HepG2 (cell line): ENCODE data around the gene NEK5. TPM values are rescaled to one million over a fixed set of nuclear protein-coding genes. Genes with fewer than 3 reads are reported as not detected.
"Not testable (repeated sequence)": the region's sequence is repeated elsewhere in the genome, so short reads cannot be mapped to it uniquely, and the experiment has no call there.

Source experiments
- ATAC-seq: fragments of 200-7000 bp; cut with Tn5 transposase; 3 replicates; pipeline ENCODE4 v1.9.1; 2020; ENCODE audit warnings: mild to moderate bottlenecking, moderate library complexity
- BruUV-seq: library from RNA; stranded (reverse); fragments of 400-500 nt; replicated peaks from 2 replicates; lab custom pipeline; 2021; lab: Mats Ljungman, UMichigan
- CTCF ChIA-PET: fragments of 300-600 bp; formaldehyde crosslinking; extraction: SDS; loops from one replicate; lab custom pipeline; 2021; ENCODE audit warnings: low total read pairs, inconsistent platforms, low intra/inter-chr PET ratio; lab: Yijun Ruan, JAX
- POLR2A ChIA-PET: fragments of 350-600 bp; sonication (Branson Sonifier 250); formaldehyde crosslinking; loops from one replicate; lab custom pipeline; 2020; ENCODE audit warnings: antibody characterized with exemption, inconsistent platforms; lab: Yijun Ruan, JAX
- DNase-seq: peaks from one replicate; pipeline ENCODE4 v3.0.0-alpha.2; 2015; ENCODE audit warnings: low spot score
- FAIRE-seq: peaks from 3 replicates; lab custom pipeline; 2011; peaks lifted over from hg19 to GRCh38; lab: Jason Lieb, UNC
- H2AFZ ChIP-seq: one replicate; pipeline ENCODE4 v1.6.1; 2011; ENCODE audit warnings: low read length, inconsistent platforms
- H3K27ac ChIP-seq: fragments of 300-600 bp; 3 replicates; pipeline ENCODE4 v1.8.0; 2011; ENCODE audit warnings: mixed run types, mild to moderate bottlenecking, mixed read lengths, low read length, inconsistent platforms; ENCODE audit not compliant: insufficient read depth; ENCODE audit errors: extremely low read length
- H3K27me3 ChIP-seq, 2 experiments: fragments of 200-600 bp in 1 of 2; 2 replicates in 1 of 2; 3 replicates in 1 of 2; pipeline versions ENCODE4 v1.6.0 to v1.8.0; 2011; ENCODE audit warnings: low read length in 2 of 2, mild to moderate bottlenecking in 2 of 2, moderate library complexity in 2 of 2, inconsistent platforms in 1 of 2; ENCODE audit not compliant: insufficient read depth in 2 of 2, control insufficient read depth in 1 of 2
- H3K36me3 ChIP-seq, 2 experiments: fragments of 200-600 bp in 1 of 2; replicated peaks in 1 of 2; 2 replicates in 1 of 2; 3 replicates in 1 of 2; pipeline versions ENCODE4 v1.5.1 to v1.8.0; 2011; ENCODE audit warnings: low read length in 2 of 2, inconsistent platforms in 1 of 2; ENCODE audit not compliant: insufficient read depth in 2 of 2, control insufficient read depth in 1 of 2
- H3K4me1 ChIP-seq: 2 replicates; pipeline ENCODE4 v1.5.1; 2012; ENCODE audit warnings: low read length, inconsistent platforms; ENCODE audit not compliant: insufficient read depth
- H3K4me2 ChIP-seq: 2 replicates; pipeline ENCODE4 v1.6.0; 2011; ENCODE audit warnings: low read depth, low read length, inconsistent platforms
- H3K4me3 ChIP-seq, 3 experiments: fragments of 200-600 bp in 1 of 3; sonication (generic), shearing (Covaris generic) in 1 of 3; replicated peaks in 1 of 3; 2 replicates each; pipeline ENCODE4 v1.5.1; 2011 to 2016; ENCODE audit warnings: low read length in 3 of 3, inconsistent platforms in 2 of 3, low read depth in 2 of 3, mild to moderate bottlenecking in 2 of 3, control low read depth in 1 of 3, mixed read lengths in 1 of 3; ENCODE audit not compliant: insufficient read depth in 1 of 3
- H3K79me2 ChIP-seq: one replicate; pipeline ENCODE4 v1.6.1; 2011; ENCODE audit warnings: low read length, inconsistent platforms; ENCODE audit not compliant: insufficient read depth
- H3K9ac ChIP-seq: 2 replicates; pipeline ENCODE4 v1.6.0; 2011; ENCODE audit warnings: mild to moderate bottlenecking, low read depth, low read length, inconsistent platforms; ENCODE audit not compliant: insufficient read depth
- H3K9me3 ChIP-seq: 2 replicates; pipeline ENCODE4 v1.5.1; 2012; ENCODE audit warnings: mild to moderate bottlenecking, low read length
- H4K20me1 ChIP-seq: 2 replicates; pipeline ENCODE4 v1.6.0; 2011; ENCODE audit warnings: inconsistent platforms, mild to moderate bottlenecking, low read length, moderate library complexity; ENCODE audit not compliant: insufficient read depth
- ARID5B ChIP-seq: IDR thresholded peaks from 2 replicates; pipeline ENCODE4 v1.4.0; 2020; ENCODE audit warnings: mild to moderate bottlenecking, missing genetic modification reagents
- E2F2 ChIP-seq: sonication (generic); formaldehyde crosslinking; IDR thresholded peaks from 2 replicates; pipeline ENCODE4 v1.4.0; 2020; ENCODE audit warnings: missing genetic modification reagents, borderline replicate concordance
- ELF3 ChIP-seq: IDR thresholded peaks from 2 replicates; pipeline ENCODE4 v1.6.1; 2016; ENCODE audit warnings: missing genetic modification reagents, missing compliant biosample characterization
- SAP130 ChIP-seq: IDR thresholded peaks from 2 replicates; pipeline ENCODE4 v1.6.1; 2016; ENCODE audit warnings: low read depth
- TEAD3 ChIP-seq: optimal IDR thresholded peaks from 2 replicates; pipeline ENCODE3; 2016; ENCODE audit warnings: borderline replicate concordance
- WGBS: methylation state at CpG from one replicate; pipeline ENCODE4 v1.1.6; 2017; ENCODE audit warnings: low lambda C conversion rate; 5-methylcytosine and 5-hydroxymethylcytosine counted together
- in situ Hi-C: cut with HindIII; loops from 2 replicates; pipeline ENCODE4 v1.10.0; 2017; ENCODE audit warnings: low pct_unique_long_range_greater_than_20kb; ENCODE audit not compliant: extremely low pct_ligation_motif_present
- intact Hi-C: fragments of 100-400 bp; cut with micrococcal nuclease; formaldehyde crosslinking; loops from one replicate; pipeline ENCODE4 v1.10.0; 2022; ENCODE audit not compliant: unreplicated experiment
- polyA plus RNA-seq, 8 experiments: library from polyadenylated mRNA; depleted of rRNA in 3 of 8; stranded (reverse) in 7 of 8; unstranded in 1 of 8; fragments of >200 nt; fragmentation: Illumina TruSeq in 4 of 8; extraction: Trizol in 4 of 8; gene quantifications; 2 replicates each; pipeline versions ENCODE4 v1.2.1 to v1.2.3, GENCODE V29; 2011 to 2016; ENCODE audit warnings: low read depth in 4 of 8, missing spikeins in 1 of 8, mixed read lengths in 1 of 8; ENCODE audit not compliant: insufficient read depth in 1 of 8
- total RNA-seq, 5 experiments: library from RNA; depleted of rRNA; stranded (reverse); fragments of >200 nt; fragmentation: Illumina TruSeq; extraction: Trizol; gene quantifications; 2 replicates each; pipeline ENCODE4 v1.2.3, GENCODE V29; 2016; ENCODE audit warnings: low read depth in 1 of 5

The NEK5 gene
- total and polyA plus RNA-seq, 2 of the 13 experiments (the other 11 are each of a cell fraction or from before 2014, with no cell fraction given) = 0.12 to 0.22 TPM

GRCh38 chr13:52164989-52165388, 36.1 kb upstream of the NEK5 start (continued):
- TF ChIP-seq SAP130 (peak; percentile 46), E2F2 (CRISPR knock-in tag) (no peak), ARID5B (CRISPR knock-in tag) (peak; percentile 30; the same call in 1 of the 2 replicates), TEAD3 (CRISPR knock-in tag) (peak; percentile 26), ELF3 (CRISPR knock-in tag) (peak; percentile 43; the same call in 1 of the 2 replicates)

GRCh38 chr13:52163878-52164277, 35.0 kb upstream of the NEK5 start:
- CTCF ChIA-PET, FAIRE-seq, in situ Hi-C loops, H3K4me3 ChIP-seq, H2AFZ ChIP-seq, H4K20me1 ChIP-seq, H3K27me3 ChIP-seq, H3K27ac ChIP-seq, intact Hi-C loops, H3K9me3 ChIP-seq, DNase-seq, ATAC-seq, H3K9ac ChIP-seq, H3K36me3 ChIP-seq, BruUV-seq: not testable (repeated sequence)
- peaks cover 64% of the 10 kb centered on the region for H3K4me1 ChIP-seq
- H3K79me2 ChIP-seq = peaks cover 12% of the 10 kb centered on the region
- H3K4me2 ChIP-seq = peak overlapping the region; percentile 56; the same call in 1 of the 2 replicates
- POLR2A ChIA-PET = interaction anchor here (2.7 to 2.9 kb wide), 2 partner anchors 24 to 30 kb away, joined by 10 to 11 read pairs; no protein-coding TSS in a partner anchor
- WGBS = 90% methylated on average over 3 of the region's 3 CpGs
